Panc1 (cell line): ENCODE results near the gene NOL4L. TPM values are rescaled to one million over a fixed set of nuclear protein-coding genes. Genes with fewer than 3 reads are reported as not detected.

Experiments
- ATAC-seq: fragments of 200-7000 bp; cut with Tn5 transposase; 2 replicates; pipeline ENCODE4 v1.9.1; 2020; ENCODE audit warnings: mild to moderate bottlenecking, moderate library complexity
- BruUV-seq: library from RNA; stranded (reverse); fragments of 400-500 nt; replicated peaks from 2 replicates; lab custom pipeline; 2021; lab: Mats Ljungman, UMichigan
- CTCF ChIA-PET: fragments of 300-600 bp; sonication (Branson Sonifier 250); formaldehyde crosslinking; loops from one replicate; lab custom pipeline; 2022; ENCODE audit warnings: antibody characterized with exemption; lab: Charles Lee
- POLR2A ChIA-PET: fragments of 300-600 bp; sonication (Branson Sonifier 250); formaldehyde crosslinking; loops from one replicate; lab custom pipeline; 2022; ENCODE audit warnings: antibody characterized with exemption; lab: Charles Lee
- DNase-seq: peaks from one replicate; pipeline ENCODE4 v3.0.0-alpha.2; 2010; ENCODE audit warnings: low read depth, low spot score
- H3K27ac ChIP-seq: 2 replicates; pipeline ENCODE4 v1.5.1; 2011; ENCODE audit warnings: mild to moderate bottlenecking, low read length, inconsistent platforms
- H3K27me3 ChIP-seq: fragments of 200-500 bp; sonication (Bioruptor generic); 2 replicates; pipeline ENCODE4 v1.6.0; 2014; ENCODE audit warnings: low read length, inconsistent platforms; ENCODE audit not compliant: control insufficient read depth, insufficient read depth
- H3K36me3 ChIP-seq: fragments of 200-500 bp; sonication (Bioruptor generic); 2 replicates; pipeline ENCODE4 v1.5.1; 2014; ENCODE audit warnings: inconsistent platforms, mild to moderate bottlenecking, low read length, moderate library complexity; ENCODE audit not compliant: control insufficient read depth, insufficient read depth
- H3K4me1 ChIP-seq: 2 replicates; pipeline ENCODE4 v1.5.1; 2011; ENCODE audit warnings: inconsistent platforms, mild to moderate bottlenecking, low read length, moderate library complexity; ENCODE audit not compliant: control insufficient read depth, insufficient read depth
- H3K4me3 ChIP-seq, 2 experiments: 2 replicates each; pipeline ENCODE4 v1.5.1; 2011 to 2012; ENCODE audit warnings: low read depth in 2 of 2, low read length in 2 of 2, mild to moderate bottlenecking in 2 of 2, inconsistent platforms in 1 of 2, moderate library complexity in 1 of 2
- H3K9me3 ChIP-seq: fragments of 200-500 bp; sonication (Bioruptor generic); 2 replicates; pipeline ENCODE4 v1.5.1; 2014; ENCODE audit warnings: low read depth, mild to moderate bottlenecking, inconsistent platforms, low read length, moderate library complexity; ENCODE audit not compliant: control insufficient read depth, insufficient read depth
- CTCF ChIP-seq: fragments of 450-650 bp; IDR thresholded peaks from 2 replicates; pipeline ENCODE4 v1.5.1; 2017; ENCODE audit warnings: mild to moderate bottlenecking
- POLR2AphosphoS5 ChIP-seq: IDR thresholded peaks from 2 replicates; pipeline ENCODE4 v1.6.1; 2012; ENCODE audit warnings: mild to moderate bottlenecking, low read depth, low read length, moderate library complexity
- REST ChIP-seq, 2 experiments: IDR thresholded peaks; 2 replicates each; pipeline ENCODE4 v1.6.1; 2011 to 2012; ENCODE audit warnings: low read depth in 2 of 2, control low read depth in 1 of 2, low read length in 1 of 2, mild to moderate bottlenecking in 1 of 2, moderate library complexity in 1 of 2; ENCODE audit not compliant: insufficient read depth in 1 of 2
- SIN3A ChIP-seq: IDR thresholded peaks from 2 replicates; pipeline ENCODE4 v1.6.1; 2012; ENCODE audit warnings: low read depth, mild to moderate bottlenecking, low read length, moderate library complexity, borderline replicate concordance; ENCODE audit not compliant: insufficient read depth
- TCF7L2 ChIP-seq: IDR thresholded peaks from 2 replicates; pipeline ENCODE4 v1.6.1; 2011; ENCODE audit warnings: mild to moderate bottlenecking, low read depth, low read length, inconsistent platforms
- in situ Hi-C: cut with HindIII; loops from 2 replicates; pipeline ENCODE4 v1.10.0; 2016; ENCODE audit warnings: low sequenced_read_pairs, low pct_unique_long_range_greater_than_20kb
- intact Hi-C: fragments of 100-400 bp; cut with micrococcal nuclease; formaldehyde crosslinking; loops from one replicate; pipeline ENCODE4 v1.10.0; 2022; ENCODE audit not compliant: unreplicated experiment
- total RNA-seq: library from RNA; stranded (reverse); gene quantifications from one replicate; pipeline ENCODE4 v1.2.1, GENCODE V29; 2021; ENCODE audit not compliant: unreplicated experiment

NOL4L gene
- total RNA-seq, 1 experiment from 2014 or later: 21.6 TPM

GRCh38 chr20:32599783-32600340, 14.7 kb upstream of the NOL4L start:
- BruUV-seq: no TSS peak

GRCh38 chr20:32598606-32599005, 13.5 kb upstream of the NOL4L start:
- CTCF ChIA-PET: no interaction called here

More at GRCh38 chr20:32599783-32600340, 14.7 kb upstream of the NOL4L start:
- Histone ChIP-seq H3K4me3 (no peak overlapping the region), H3K9me3 (no peaks in the 10 kb centered on the region), H3K27me3 (no peaks in the 10 kb centered on the region; the same call in 1 of the 2 replicates), H3K36me3 (no peaks in the 10 kb centered on the region), H3K27ac (no peak overlapping the region), H3K4me1 (no peaks in the 10 kb centered on the region; the same call in 1 of the 2 replicates)
- DNase-seq (no peak), ATAC-seq (no peak)
- intact Hi-C loops (no loop called here), in situ Hi-C loops (no loop called here)
- TF ChIP-seq CTCF (no peak), POLR2AphosphoS5 (no peak), TCF7L2 (no peak), SIN3A (no peak), REST (IDR thresholded peaks at IDR 0.05; ENCODE audit: insufficient read depth in 1 of 2, low read depth in 2 of 2, low read length in 1 of 2) (no peak)
- POLR2A ChIA-PET: no interaction called here
- CTCF ChIA-PET: no interaction called here

More at GRCh38 chr20:32598606-32599005, 13.5 kb upstream of the NOL4L start:
- no peaks in the 10 kb centered on the region for H3K9me3 ChIP-seq
- intact Hi-C loops: no loop called here
- H3K4me3 ChIP-seq: no peak overlapping the region
- no peak overlapping the region for H3K27ac ChIP-seq
- POLR2A ChIA-PET: no interaction called here
- no peaks in the 10 kb centered on the region for H3K27me3 ChIP-seq
- H3K4me1 ChIP-seq: no peaks in the 10 kb centered on the region; the same call in 1 of the 2 replicates
- TF ChIP-seq TCF7L2 (no peak), REST (IDR thresholded peaks at IDR 0.05; ENCODE audit: insufficient read depth in 1 of 2, low read depth in 2 of 2, low read length in 1 of 2) (no peak), SIN3A (no peak), CTCF (no peak), POLR2AphosphoS5 (no peak)
- H3K36me3 ChIP-seq: no peaks in the 10 kb centered on the region
- in situ Hi-C loops: no loop called here
- BruUV-seq: no TSS peak
- ATAC-seq (no peak), DNase-seq (no peak)
